Natural killer cell treated with Interleukin-12 subunit alpha and Interleukin-12 subunit beta and Interleukin-15 and Interleukin-18, amount 100 ng/mL, for 72 hours (primary cell): ENCODE data around the gene BTNL9. TPM values are rescaled to one million over a fixed set of nuclear protein-coding genes. Genes with fewer than 3 reads are reported as not detected.
"Not testable (repeated sequence)": the region's sequence is repeated elsewhere in the genome, so short reads cannot be mapped to it uniquely, and the experiment has no call there.

Experiments
- ATAC-seq, 2 donors: fragments of 150-1000 bp; cut with Tn5 transposase in 1 of 2; sonication (Bioruptor Pico), chemical (Tn5 transposase) in 1 of 2; 2 replicates each; pipeline ENCODE4 v1.10.0; 2021
- DNase-seq: peaks from one replicate; pipeline ENCODE4 v3.0.0; 2022; ENCODE audit warnings: low spot score
- H3K27ac Mint-ChIP-seq, 2 donors: 1 replicate in 1 of 2; 2 replicates in 1 of 2; pipeline ENCODE4 v1.8.0; 2022; ENCODE audit warnings: mixed read lengths in 2 of 2, mild to moderate bottlenecking in 1 of 2, moderate library complexity in 1 of 2
- H3K27me3 Mint-ChIP-seq, 2 donors: 1 replicate in 1 of 2; 2 replicates in 1 of 2; pipeline ENCODE4 v1.8.0; 2022; ENCODE audit warnings: mixed read lengths in 2 of 2
- H3K36me3 Mint-ChIP-seq: one replicate; pipeline ENCODE4 v1.8.0; 2022; ENCODE audit warnings: mixed read lengths
- H3K4me1 Mint-ChIP-seq, 2 donors: 1 replicate in 1 of 2; 2 replicates in 1 of 2; pipeline ENCODE4 v1.8.0; 2022; ENCODE audit warnings: low read depth in 2 of 2, mixed read lengths in 2 of 2, mild to moderate bottlenecking in 1 of 2
- H3K4me3 Mint-ChIP-seq: one replicate; pipeline ENCODE4 v1.8.0; 2022; ENCODE audit warnings: mixed read lengths
- H3K9me3 Mint-ChIP-seq: 2 replicates; pipeline ENCODE4 v1.8.0; 2022; ENCODE audit warnings: mixed read lengths
- total RNA-seq, 2 donors: library from RNA; stranded (reverse); gene quantifications; one replicate each; pipeline ENCODE4 v1.2.3, GENCODE V29; 2022

BTNL9 gene
- total RNA-seq, 2 donors from 2014 or later: not detected

DNA sequence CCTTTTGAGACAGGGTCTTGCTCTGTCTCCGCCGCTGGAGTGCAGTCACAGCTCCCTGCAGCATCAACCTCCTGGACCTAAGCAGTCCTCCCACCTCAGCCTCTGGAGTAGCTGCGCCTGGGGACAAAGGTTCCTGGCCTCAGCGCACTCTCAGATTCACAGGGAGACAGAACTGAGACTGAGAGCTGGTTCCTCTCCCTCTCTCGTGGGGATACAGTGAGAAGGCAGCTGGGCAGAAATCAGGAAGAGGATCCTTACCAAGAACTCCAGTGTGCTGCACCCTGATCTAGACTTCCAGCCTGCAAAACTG lies 64.1 kb downstream of the BTNL9 start:
- not testable (repeated sequence) for H3K27ac Mint-ChIP-seq, DNase-seq, H3K36me3 Mint-ChIP-seq, H3K4me1 Mint-ChIP-seq, ATAC-seq, H3K9me3 Mint-ChIP-seq
- Mint-ChIP-seq H3K4me3 (peak overlapping the region; percentile 73), H3K27me3 (peaks cover 28 to 46% of the 10 kb centered on the region in 2 donors)

DNA sequence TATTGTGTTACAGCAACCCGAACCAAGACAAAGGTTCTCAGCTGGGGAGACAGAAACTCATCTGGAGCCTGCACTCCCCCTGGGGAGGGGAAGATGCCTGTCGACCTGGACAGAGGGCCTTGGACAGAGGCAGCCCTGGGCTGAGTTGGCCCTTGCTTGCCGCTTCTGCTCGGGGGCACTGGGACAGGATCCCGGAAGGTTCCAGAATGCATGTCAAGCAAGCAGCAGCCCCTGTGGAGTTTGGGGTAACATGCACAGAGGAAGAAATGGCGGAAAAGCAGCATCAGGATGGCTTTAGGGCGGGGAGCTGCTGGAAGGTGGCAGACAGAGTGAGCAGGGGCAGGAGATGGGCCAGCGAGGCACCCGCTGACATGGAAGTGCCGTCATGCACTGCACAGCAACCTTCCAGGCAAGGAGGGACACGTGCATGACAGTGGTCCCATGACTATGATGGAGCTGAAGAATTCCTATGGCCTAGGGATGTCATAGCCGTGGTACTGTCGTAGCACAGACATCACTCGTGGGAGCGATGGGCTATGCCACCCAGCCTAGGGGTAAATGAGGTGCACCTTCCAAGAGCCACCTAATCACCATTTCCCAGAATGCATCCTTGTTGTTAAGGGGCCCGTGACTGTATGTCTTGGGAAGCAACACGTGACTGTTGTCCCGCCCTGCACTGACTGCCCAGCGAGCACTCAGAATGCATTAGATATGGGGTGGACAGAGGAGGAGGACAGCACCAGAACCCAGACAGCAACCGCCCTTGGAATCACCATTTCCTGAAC lies 64.7 kb downstream of the BTNL9 start:
- not testable (repeated sequence) for ATAC-seq, H3K4me3 Mint-ChIP-seq, H3K36me3 Mint-ChIP-seq, H3K4me1 Mint-ChIP-seq, H3K9me3 Mint-ChIP-seq, DNase-seq, H3K27ac Mint-ChIP-seq
- peaks cover 26 to 40% of the 10 kb centered on the region in 2 donors for H3K27me3 Mint-ChIP-seq

- DNase-seq: no peak
- no peaks in the 10 kb centered on the region for H3K9me3 Mint-ChIP-seq
- H3K27me3 Mint-ChIP-seq: peaks cover 25 to 42% of the 10 kb centered on the region in 2 donors
- H3K4me1 Mint-ChIP-seq: peaks cover 4 to 6% of the 10 kb centered on the region in 2 donors
- ATAC-seq: no peak
- no peak overlapping the region for H3K4me3 Mint-ChIP-seq
- H3K27ac Mint-ChIP-seq: no peak overlapping the region
- no peaks in the 10 kb centered on the region for H3K36me3 Mint-ChIP-seq
Observed at GRCh38 chr5:181105391-181106025, 65.4 kb downstream of the BTNL9 start.

DNA sequence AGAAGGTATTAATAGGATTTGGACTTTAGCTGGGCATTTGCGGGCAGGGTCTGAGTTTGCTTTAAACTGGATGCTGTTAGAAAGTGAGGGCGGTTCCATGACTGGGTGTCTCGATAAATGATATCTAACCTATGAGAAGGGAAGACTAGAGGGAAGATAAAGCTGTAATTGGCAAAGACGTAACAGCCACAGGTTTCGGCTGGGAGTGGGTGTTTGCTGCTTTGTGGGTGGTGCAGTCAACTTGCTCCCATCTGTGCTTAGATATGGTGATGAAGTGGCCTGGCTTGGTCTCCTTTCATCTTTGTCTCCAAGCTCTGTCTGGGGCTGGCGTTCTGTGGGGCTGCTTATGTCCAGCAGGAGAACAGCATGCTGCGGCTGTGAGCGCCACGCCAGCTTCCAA lies 67.6 kb downstream of the BTNL9 start:
- H3K27me3 Mint-ChIP-seq: peaks cover 33 to 49% of the 10 kb centered on the region in 2 donors
- no peak for DNase-seq

GRCh38 chr5:181108578-181109165 lies 68.6 kb downstream of the BTNL9 start:
- ATAC-seq (no peak), DNase-seq (no peak)
- Mint-ChIP-seq H3K27me3 (peaks cover 33 to 49% of the 10 kb centered on the region in 2 donors), H3K36me3 (no peaks in the 10 kb centered on the region), H3K4me3 (no peak overlapping the region), H3K9me3 (no peaks in the 10 kb centered on the region), H3K27ac (no peak overlapping the region), H3K4me1 (peaks cover 4 to 6% of the 10 kb centered on the region in 2 donors)

More for the DNA sequence above, 67.6 kb downstream of the BTNL9 start:
- Mint-ChIP-seq H3K36me3 (no peaks in the 10 kb centered on the region), H3K4me1 (peaks cover 4 to 6% of the 10 kb centered on the region in 2 donors), H3K9me3 (no peaks in the 10 kb centered on the region), H3K27ac (no peak overlapping the region), H3K4me3 (no peak overlapping the region)
- no peak for ATAC-seq

DNA sequence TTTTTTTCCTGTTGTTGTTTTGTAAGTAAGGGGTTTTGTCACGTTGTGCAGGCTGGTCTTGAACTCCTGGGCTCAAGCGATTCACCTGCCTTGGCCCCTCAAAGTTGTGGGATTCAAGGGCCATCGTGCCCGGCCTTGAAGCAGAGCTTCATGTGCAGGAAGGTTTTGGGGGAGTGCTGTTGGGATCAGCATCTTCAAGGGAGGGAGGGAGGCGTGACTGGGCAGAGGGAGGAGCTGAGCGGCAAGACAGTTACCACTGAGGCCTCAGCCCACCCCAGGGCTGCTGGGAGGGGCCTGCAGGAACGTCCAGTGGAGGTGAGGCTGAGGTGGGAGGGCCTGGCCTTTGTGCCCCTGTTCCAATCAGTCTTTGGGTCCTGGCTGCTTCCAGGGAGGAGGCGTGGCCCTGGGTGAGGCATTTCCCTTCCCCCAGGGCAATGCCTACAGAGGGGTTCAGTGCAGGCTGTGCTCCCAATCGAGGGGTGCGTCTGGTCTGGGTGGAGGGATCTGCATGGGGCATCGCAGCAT lies 69.5 kb downstream of the BTNL9 start:
- ATAC-seq: no peak
- no peaks in the 10 kb centered on the region for H3K36me3 Mint-ChIP-seq
- H3K27me3 Mint-ChIP-seq: peaks cover 35 to 46% of the 10 kb centered on the region in 2 donors
- H3K4me1 Mint-ChIP-seq: no peaks in the 10 kb centered on the region
- no peak overlapping the region for H3K4me3 Mint-ChIP-seq
- H3K9me3 Mint-ChIP-seq: no peaks in the 10 kb centered on the region
- no peak overlapping the region for H3K27ac Mint-ChIP-seq
- DNase-seq: no peak

GRCh38 chr5:181111010-181111409 lies 70.9 kb downstream of the BTNL9 start:
- ATAC-seq (no peak), DNase-seq (no peak)
- peaks cover 0 to 3% of the 10 kb centered on the region in 2 donors for H3K4me1 Mint-ChIP-seq
- peaks cover 39 to 47% of the 10 kb centered on the region in 2 donors for H3K27me3 Mint-ChIP-seq
- no peak overlapping the region for H3K27ac Mint-ChIP-seq
- no peak overlapping the region for H3K4me3 Mint-ChIP-seq
- H3K9me3 Mint-ChIP-seq: no peaks in the 10 kb centered on the region
- H3K36me3 Mint-ChIP-seq: no peaks in the 10 kb centered on the region

Other genes with a start within 250 kb of the BTNL9 start
- 100 to 1,000 TPM; 141 to 157 TPM for gene MGAT1, start 237.5 kb upstream of the BTNL9 start, total RNA-seq
- gene ZFP62, start 179.0 kb upstream of the BTNL9 start, total RNA-seq: 10 to 100 TPM; 17.5 to 21.7 TPM
- gene BTNL8, start 141.1 kb upstream of the BTNL9 start, total RNA-seq: not detected
- not detected for gene BTNL3, start 51.4 kb upstream of the BTNL9 start, total RNA-seq
- not detected for gene OR2V1, start 90.9 kb downstream of the BTNL9 start, total RNA-seq
- not detected for gene OR2V2, start 107.3 kb downstream of the BTNL9 start, total RNA-seq
- 1 to 10 TPM in 1 of 2 donors, not detected in 1; 1.3 TPM for gene TRIM7, start 164.9 kb downstream of the BTNL9 start, total RNA-seq
- 10 to 100 TPM; 29.5 to 50.6 TPM for gene TRIM41, start 183.0 kb downstream of the BTNL9 start, total RNA-seq
- gene RACK1, start 203.6 kb downstream of the BTNL9 start, total RNA-seq: 1,000 to 10,000 TPM; 1,525 to 1,671 TPM
- gene TRIM52, start 220.9 kb downstream of the BTNL9 start, total RNA-seq: 10 to 100 TPM; 22.3 to 33.2 TPM